Activated naive CD8-positive, alpha-beta T cell treated with anti-CD3 and anti-CD28 coated beads for 36 hours (primary cell): ENCODE results near the gene DMBX1. TPM values are rescaled to one million over a fixed set of nuclear protein-coding genes. Genes with fewer than 3 reads are reported as not detected.

Experiments used
- DNase-seq: peaks from one replicate; pipeline ENCODE4 v3.0.0; 2021
- H3K27ac Mint-ChIP-seq: one replicate; pipeline ENCODE4 v1.8.0; 2022; ENCODE audit warnings: mild to moderate bottlenecking, moderate library complexity, mixed read lengths
- H3K27me3 Mint-ChIP-seq: one replicate; pipeline ENCODE4 v1.8.0; 2022; ENCODE audit warnings: mild to moderate bottlenecking, mixed read lengths
- H3K36me3 Mint-ChIP-seq: one replicate; pipeline ENCODE4 v1.8.0; 2021; ENCODE audit warnings: mild to moderate bottlenecking, mixed read lengths
- H3K4me1 Mint-ChIP-seq: one replicate; pipeline ENCODE4 v1.8.0; 2021; ENCODE audit warnings: mixed read lengths
- H3K4me3 Mint-ChIP-seq: one replicate; pipeline ENCODE4 v1.8.0; 2022; ENCODE audit warnings: mild to moderate bottlenecking, moderate library complexity, mixed read lengths
- H3K9me3 Mint-ChIP-seq: one replicate; pipeline ENCODE4 v1.8.0; 2022; ENCODE audit warnings: mixed read lengths
- total RNA-seq, 2 experiments: library from RNA; stranded (reverse); gene quantifications; one replicate each; pipeline ENCODE4 v1.2.3, GENCODE V29; 2021

DMBX1 gene
- total RNA-seq, 2 experiments from 2014 or later: not detected

DNA sequence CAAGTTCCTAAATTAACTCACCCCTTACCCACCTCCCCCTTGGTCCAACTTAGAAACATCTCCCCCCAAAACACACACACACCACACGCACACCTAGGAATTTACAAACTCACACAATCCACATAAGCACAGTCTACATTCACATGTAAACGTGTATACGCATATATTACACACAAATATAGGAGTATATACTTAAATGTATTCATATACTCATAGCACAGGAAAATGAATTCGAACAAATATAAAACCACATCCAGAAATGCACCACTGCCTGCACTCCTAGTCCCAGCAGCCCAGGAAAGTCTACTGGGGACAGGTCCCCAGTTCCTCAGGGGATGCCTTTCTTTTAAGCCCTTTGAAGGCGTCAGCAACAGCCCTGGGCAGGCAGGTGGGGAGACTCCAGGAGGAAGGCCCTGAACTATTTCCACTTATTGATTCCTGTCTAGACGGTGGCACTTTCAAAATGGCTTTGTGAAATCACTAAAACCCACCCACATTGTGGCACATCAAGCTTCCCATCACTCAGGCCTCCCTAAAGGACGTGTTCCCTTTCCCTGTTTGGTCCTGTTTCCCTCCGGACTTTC lies 3.1 kb upstream of the DMBX1 start:
- H3K27ac Mint-ChIP-seq: no peak overlapping the region
- H3K4me1 Mint-ChIP-seq: peaks cover 16% of the 10 kb centered on the region
- no peak overlapping the region for H3K4me3 Mint-ChIP-seq
- no peak for DNase-seq
- H3K27me3 Mint-ChIP-seq: peaks cover 84% of the 10 kb centered on the region
- H3K36me3 Mint-ChIP-seq: no peaks in the 10 kb centered on the region
- H3K9me3 Mint-ChIP-seq: no peaks in the 10 kb centered on the region

DNA sequence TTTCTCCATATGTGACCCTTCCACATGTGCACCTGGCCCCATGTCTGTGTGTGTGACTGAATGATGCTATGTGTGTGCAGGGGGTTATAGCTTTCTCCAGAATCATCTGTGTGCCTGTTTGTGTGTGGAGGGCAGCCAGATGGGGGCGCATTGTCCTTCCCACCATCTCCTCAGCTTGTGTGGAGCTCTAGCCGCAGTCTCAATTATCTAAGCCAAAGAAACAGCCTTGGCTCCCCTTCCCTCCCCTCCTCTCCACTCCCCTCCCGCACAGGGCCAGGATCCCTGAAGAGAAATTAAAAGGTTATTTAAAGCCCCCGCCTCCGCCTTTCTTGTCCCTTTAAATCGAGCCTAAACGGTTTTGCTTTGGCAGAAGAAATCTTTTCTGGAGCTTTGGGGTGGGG lies 1.8 kb upstream of the DMBX1 start:
- Mint-ChIP-seq H3K27me3 (peaks cover 93% of the 10 kb centered on the region), H3K36me3 (no peaks in the 10 kb centered on the region), H3K27ac (no peak overlapping the region), H3K4me3 (no peak overlapping the region), H3K9me3 (no peaks in the 10 kb centered on the region), H3K4me1 (peaks cover 26% of the 10 kb centered on the region)
- DNase-seq: no peak

DNA sequence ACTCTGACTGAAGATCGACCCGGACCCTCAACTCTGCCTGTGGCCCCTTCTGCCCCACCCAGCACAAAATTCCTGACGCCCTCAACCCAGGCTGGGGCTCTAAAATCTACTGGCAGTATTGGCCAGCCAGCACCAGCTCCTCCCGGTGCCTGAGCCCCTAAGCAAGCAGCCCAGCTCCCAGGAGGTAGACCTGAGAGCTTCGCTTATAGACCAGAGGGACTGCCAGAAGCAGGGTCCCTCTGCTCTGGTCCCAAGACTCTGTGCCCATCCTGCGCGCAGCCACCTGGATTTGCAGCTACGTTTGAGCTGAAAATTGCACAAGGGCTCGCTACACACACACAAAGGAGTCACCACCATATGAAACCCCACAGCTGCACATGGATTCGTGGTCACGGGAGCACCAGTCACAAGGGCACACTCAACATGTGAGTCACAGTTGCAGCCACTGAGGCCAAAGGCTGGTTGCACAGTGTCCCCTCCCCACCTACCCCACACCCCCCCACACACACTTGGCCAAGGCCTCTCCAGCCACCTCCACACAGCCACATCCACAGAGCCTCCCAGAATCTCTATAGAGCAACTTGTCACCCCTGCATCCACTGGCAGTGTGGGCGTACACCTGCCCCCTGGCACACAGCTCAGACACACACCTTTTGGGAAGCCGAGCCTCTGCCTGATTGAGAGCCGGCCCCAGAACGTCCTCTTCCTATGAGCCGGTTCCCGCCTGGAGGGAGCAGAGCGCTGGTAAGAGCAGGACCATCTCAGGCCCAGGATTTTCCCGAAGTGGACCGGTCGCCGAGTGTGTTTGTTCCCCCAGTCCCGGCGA lies 1.1 kb upstream of the DMBX1 start:
- Mint-ChIP-seq H3K27ac (no peak overlapping the region), H3K9me3 (no peaks in the 10 kb centered on the region), H3K27me3 (peaks cover 94% of the 10 kb centered on the region), H3K36me3 (no peaks in the 10 kb centered on the region), H3K4me3 (peak overlapping the region; percentile 73), H3K4me1 (peaks cover 28% of the 10 kb centered on the region)
- no peak for DNase-seq

DNA sequence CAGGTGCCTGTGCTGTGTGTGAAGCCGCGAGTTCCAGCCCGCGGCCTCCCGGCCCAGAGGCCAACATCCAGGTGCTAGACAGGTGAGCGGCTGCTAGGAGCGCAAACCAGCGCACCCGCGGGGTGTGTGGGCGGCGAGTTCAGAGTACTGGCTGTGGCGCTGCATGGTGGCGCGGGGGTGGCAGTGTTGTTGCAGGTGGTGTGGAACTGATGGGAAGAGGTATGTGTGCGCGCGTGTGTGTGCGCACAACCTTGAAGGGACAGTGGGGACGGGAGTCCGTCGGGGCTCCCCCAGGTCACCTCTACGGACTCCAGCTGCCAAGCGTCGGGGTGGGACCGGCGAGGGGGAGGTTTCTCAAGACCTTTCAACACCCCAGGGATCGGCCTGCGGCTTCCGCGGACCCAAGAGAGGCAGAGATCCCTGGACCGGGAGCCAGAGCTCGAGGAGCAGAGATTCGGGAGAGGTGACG lies 433 bp upstream of the DMBX1 start:
- no peaks in the 10 kb centered on the region for H3K36me3 Mint-ChIP-seq
- DNase-seq: peak; percentile 51
- H3K4me1 Mint-ChIP-seq: peaks cover 28% of the 10 kb centered on the region
- H3K27me3 Mint-ChIP-seq: peaks cover 95% of the 10 kb centered on the region
- no peak overlapping the region for H3K27ac Mint-ChIP-seq
- no peaks in the 10 kb centered on the region for H3K9me3 Mint-ChIP-seq
- peak overlapping the region; percentile 73 for H3K4me3 Mint-ChIP-seq

DNA sequence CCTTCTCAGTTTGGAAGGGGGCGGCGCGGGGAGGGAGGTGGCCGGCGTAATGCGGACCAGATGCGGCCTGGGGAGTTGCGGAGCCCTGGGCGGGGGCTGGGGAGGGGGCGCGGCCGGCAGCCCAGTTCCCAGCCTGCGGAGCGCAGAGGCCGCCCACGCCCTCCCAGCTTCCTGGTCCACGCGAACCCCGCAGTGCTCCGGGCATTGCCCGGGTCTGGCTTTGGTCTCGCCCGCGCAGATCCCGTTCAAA lies 695 bp downstream of the DMBX1 start:
- no peak overlapping the region for H3K4me3 Mint-ChIP-seq
- no peak overlapping the region for H3K27ac Mint-ChIP-seq
- DNase-seq: no peak
- no peaks in the 10 kb centered on the region for H3K36me3 Mint-ChIP-seq
- H3K9me3 Mint-ChIP-seq: no peaks in the 10 kb centered on the region
- peaks cover 28% of the 10 kb centered on the region for H3K4me1 Mint-ChIP-seq
- peaks cover 95% of the 10 kb centered on the region for H3K27me3 Mint-ChIP-seq

GRCh38 chr1:46490656-46491442 lies 1.2 kb downstream of the DMBX1 start:
- Mint-ChIP-seq H3K4me1 (peaks cover 28% of the 10 kb centered on the region), H3K36me3 (no peaks in the 10 kb centered on the region), H3K27me3 (peaks cover 98% of the 10 kb centered on the region), H3K27ac (no peak overlapping the region), H3K4me3 (no peak overlapping the region), H3K9me3 (no peaks in the 10 kb centered on the region)
- no peak for DNase-seq

DNA sequence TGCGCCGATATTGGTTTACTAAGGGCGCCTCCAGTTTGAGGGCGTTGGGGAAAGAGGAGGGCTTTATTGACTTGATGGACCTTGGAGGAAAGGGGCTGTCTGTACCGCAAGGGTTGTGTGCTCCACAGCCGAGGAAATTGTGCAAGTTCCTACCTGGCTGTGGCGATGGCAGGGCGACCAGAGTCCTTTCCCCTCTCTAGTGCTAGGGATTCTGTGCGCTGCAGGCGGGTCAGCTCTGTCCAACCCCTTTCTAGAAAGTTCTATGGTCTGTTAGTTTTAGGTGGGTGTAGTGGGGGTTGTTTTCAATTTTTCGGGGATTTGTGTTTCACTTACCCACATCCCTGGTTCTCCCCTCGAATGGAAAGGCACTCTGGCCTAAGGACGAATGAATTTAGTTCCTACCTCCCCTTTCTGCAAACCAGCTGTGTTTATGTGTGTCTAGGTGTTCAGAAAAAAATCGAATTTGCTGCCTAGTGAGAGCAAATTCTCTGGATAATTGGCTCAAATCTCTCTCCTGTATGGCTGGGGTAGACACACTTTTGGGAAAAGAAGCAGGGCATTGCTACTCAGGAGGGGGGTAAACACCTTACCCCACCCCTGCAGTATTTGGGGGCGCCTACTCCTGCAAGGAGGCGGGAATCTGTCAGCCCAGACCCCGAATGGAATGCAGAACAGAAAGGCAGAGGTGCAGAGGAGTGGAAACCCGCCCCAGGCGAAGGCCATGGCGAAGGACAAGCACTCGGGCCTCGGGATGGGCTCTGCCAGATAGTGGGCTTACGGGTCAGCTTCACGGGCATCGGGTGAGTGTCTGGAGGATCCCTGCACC lies 2.0 kb downstream of the DMBX1 start:
- H3K4me1 Mint-ChIP-seq: peaks cover 28% of the 10 kb centered on the region
- no peak for DNase-seq
- no peak overlapping the region for H3K4me3 Mint-ChIP-seq

DNA sequence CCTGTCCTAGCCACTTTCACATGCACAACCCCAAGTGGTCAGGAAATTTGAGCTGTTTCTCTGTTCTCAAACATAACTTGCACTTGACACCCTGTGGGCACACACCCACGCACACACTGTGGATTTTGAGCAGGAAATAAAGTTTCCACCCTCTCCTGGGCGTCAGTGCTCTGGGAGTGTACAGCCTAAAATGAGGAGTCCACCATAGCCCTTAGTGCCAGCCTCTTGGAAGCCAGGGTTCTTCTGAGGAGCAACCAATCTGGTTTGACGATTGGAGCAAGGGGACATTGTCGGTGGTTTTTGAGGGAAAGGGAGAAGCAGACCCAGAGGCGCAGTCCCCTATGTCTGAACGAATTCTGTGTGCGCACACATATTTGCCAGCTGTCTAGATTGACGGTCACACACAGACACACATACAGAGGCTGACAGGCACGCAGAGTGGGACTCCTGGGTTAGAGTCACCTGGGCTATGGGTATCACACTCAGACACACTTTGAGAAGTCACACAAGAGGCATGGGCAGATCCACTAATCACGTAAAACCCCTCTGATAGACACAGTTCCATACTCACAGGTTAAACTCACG lies 2.7 kb downstream of the DMBX1 start:
- H3K27me3 Mint-ChIP-seq: peaks cover 90% of the 10 kb centered on the region
- no peak overlapping the region for H3K4me3 Mint-ChIP-seq
- no peak for DNase-seq
- H3K36me3 Mint-ChIP-seq: no peaks in the 10 kb centered on the region
- no peaks in the 10 kb centered on the region for H3K9me3 Mint-ChIP-seq
- peaks cover 28% of the 10 kb centered on the region for H3K4me1 Mint-ChIP-seq
- no peak overlapping the region for H3K27ac Mint-ChIP-seq

More for the DNA sequence above, 2.0 kb downstream of the DMBX1 start:
- Mint-ChIP-seq H3K27me3 (peaks cover 96% of the 10 kb centered on the region), H3K27ac (no peak overlapping the region), H3K36me3 (no peaks in the 10 kb centered on the region), H3K9me3 (no peaks in the 10 kb centered on the region)

- peaks cover 86% of the 10 kb centered on the region for H3K27me3 Mint-ChIP-seq
- DNase-seq: no peak
Observed at GRCh38 chr1:46492871-46493270, 3.2 kb downstream of the DMBX1 start.

GRCh38 chr1:46493316-46494032 lies 3.8 kb downstream of the DMBX1 start:
- Mint-ChIP-seq H3K4me3 (no peak overlapping the region), H3K36me3 (no peaks in the 10 kb centered on the region), H3K27ac (no peak overlapping the region), H3K27me3 (peaks cover 80% of the 10 kb centered on the region), H3K4me1 (peaks cover 25% of the 10 kb centered on the region), H3K9me3 (no peaks in the 10 kb centered on the region)
- DNase-seq: no peak

More at GRCh38 chr1:46492871-46493270, 3.2 kb downstream of the DMBX1 start:
- no peak overlapping the region for H3K4me3 Mint-ChIP-seq
- H3K9me3 Mint-ChIP-seq: no peaks in the 10 kb centered on the region
- peaks cover 28% of the 10 kb centered on the region for H3K4me1 Mint-ChIP-seq
- no peak overlapping the region for H3K27ac Mint-ChIP-seq
- H3K36me3 Mint-ChIP-seq: no peaks in the 10 kb centered on the region

GRCh38 chr1:46494910-46495309 lies 5.3 kb downstream of the DMBX1 start:
- DNase-seq: no peak
- H3K27ac Mint-ChIP-seq: no peak overlapping the region
- H3K36me3 Mint-ChIP-seq: no peaks in the 10 kb centered on the region
- H3K9me3 Mint-ChIP-seq: no peaks in the 10 kb centered on the region
- H3K27me3 Mint-ChIP-seq: peaks cover 69% of the 10 kb centered on the region
- no peak overlapping the region for H3K4me3 Mint-ChIP-seq
- peaks cover 15% of the 10 kb centered on the region for H3K4me1 Mint-ChIP-seq

- Mint-ChIP-seq H3K4me1 (peaks cover 12% of the 10 kb centered on the region), H3K27ac (no peak overlapping the region), H3K27me3 (peaks cover 63% of the 10 kb centered on the region), H3K36me3 (no peaks in the 10 kb centered on the region), H3K4me3 (no peak overlapping the region), H3K9me3 (no peaks in the 10 kb centered on the region)
- no peak for DNase-seq
Observed at GRCh38 chr1:46495778-46496177, 6.1 kb downstream of the DMBX1 start.

- Mint-ChIP-seq H3K27me3 (peaks cover 55% of the 10 kb centered on the region), H3K9me3 (no peaks in the 10 kb centered on the region), H3K27ac (no peak overlapping the region), H3K36me3 (no peaks in the 10 kb centered on the region), H3K4me1 (peaks cover 12% of the 10 kb centered on the region), H3K4me3 (no peak overlapping the region)
- DNase-seq: no peak
Observed at GRCh38 chr1:46496505-46496904, 6.9 kb downstream of the DMBX1 start.

DNA sequence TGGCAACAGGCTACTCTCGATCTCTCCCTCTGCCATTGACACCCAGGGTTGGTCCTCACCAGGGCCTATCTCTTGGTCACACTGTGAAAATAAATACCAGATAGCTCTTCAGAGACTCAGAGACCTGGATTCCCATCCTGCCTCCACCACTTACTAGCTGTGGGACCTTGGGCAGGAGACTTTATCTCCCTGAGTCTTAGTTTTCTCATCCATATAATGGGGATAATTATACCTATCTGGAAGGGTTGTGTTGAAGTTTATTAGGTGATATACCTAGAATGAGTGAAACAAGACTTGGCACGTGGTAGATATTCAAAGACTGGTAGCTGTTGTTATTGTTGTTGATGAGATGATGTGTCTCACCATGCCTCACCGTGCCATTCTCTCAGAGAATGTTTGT lies 7.4 kb downstream of the DMBX1 start:
- peaks cover 53% of the 10 kb centered on the region for H3K27me3 Mint-ChIP-seq
- DNase-seq: no peak

More for the DNA sequence above, 7.4 kb downstream of the DMBX1 start:
- no peak overlapping the region for H3K27ac Mint-ChIP-seq
- no peaks in the 10 kb centered on the region for H3K9me3 Mint-ChIP-seq
- peaks cover 8% of the 10 kb centered on the region for H3K4me1 Mint-ChIP-seq
- no peaks in the 10 kb centered on the region for H3K36me3 Mint-ChIP-seq
- no peak overlapping the region for H3K4me3 Mint-ChIP-seq
